Anterior cingulate cortex (tissue), 58 donors: ENCODE results near the gene FHOD3.

Experiments
- DNase-seq, 58 donors: peaks; one replicate each; lab custom pipeline; 2025; lab: John Stamatoyannopoulos, UW

The FHOD3 gene

GRCh38 chr18:36376361-36376760 lies 78.8 kb downstream of the FHOD3 start:
- DNase-seq, result no peak

GRCh38 chr18:36377626-36378025 lies 80.1 kb downstream of the FHOD3 start:
- DNase-seq, result no peak

- DNase-seq, result no peak
These were observed 80.7 kb downstream of the FHOD3 start for GRCh38 chr18:36378205-36378604.

GRCh38 chr18:36379435-36379984 lies 82.0 kb downstream of the FHOD3 start:
- no peak for DNase-seq

GRCh38 chr18:36380173-36380827 lies 82.8 kb downstream of the FHOD3 start:
- no peak for DNase-seq

GRCh38 chr18:36381075-36381474 lies 83.6 kb downstream of the FHOD3 start:
- peak in 25 of 58 donors; percentile 10 to 81 (median 30) for DNase-seq

GRCh38 chr18:36382854-36383253 lies 85.3 kb downstream of the FHOD3 start:
- no peak for DNase-seq

GRCh38 chr18:36386150-36386920 lies 88.8 kb downstream of the FHOD3 start:
- no peak for DNase-seq

GRCh38 chr18:36387310-36387709 lies 89.8 kb downstream of the FHOD3 start:
- DNase-seq, result no peak

GRCh38 chr18:36388310-36388709 lies 90.8 kb downstream of the FHOD3 start:
- no peak for DNase-seq

GRCh38 chr18:36389027-36389426 lies 91.5 kb downstream of the FHOD3 start:
- no peak for DNase-seq

GRCh38 chr18:36389811-36390581 lies 92.5 kb downstream of the FHOD3 start:
- no peak for DNase-seq

GRCh38 chr18:36391426-36392145 lies 94.1 kb downstream of the FHOD3 start:
- DNase-seq, result no peak

- DNase-seq, result no peak
These were observed 94.9 kb downstream of the FHOD3 start for GRCh38 chr18:36392164-36392978.

- no peak for DNase-seq
These were observed 95.4 kb downstream of the FHOD3 start for GRCh38 chr18:36392979-36393287.

- DNase-seq, result no peak
These were observed 97.0 kb downstream of the FHOD3 start for GRCh38 chr18:36394486-36394885.

- DNase-seq, result no peak
These were observed 98.7 kb downstream of the FHOD3 start for GRCh38 chr18:36396190-36396589.

GRCh38 chr18:36397033-36397432 lies 99.5 kb downstream of the FHOD3 start:
- no peak for DNase-seq

GRCh38 chr18:36398419-36398818 lies 100.9 kb downstream of the FHOD3 start:
- DNase-seq, result no peak

- DNase-seq, result no peak
These were observed 101.5 kb downstream of the FHOD3 start for GRCh38 chr18:36399055-36399454.
